Vagina (tissue), 2 donors: ENCODE results near the gene PTPRN2. TPM values are rescaled to one million over a fixed set of nuclear protein-coding genes. Genes with fewer than 3 reads are reported as not detected.
"Not testable (repeated sequence)": the region's sequence is repeated elsewhere in the genome, so short reads cannot be mapped to it uniquely, and the experiment has no call there.

Experiments used
- DNase-seq, 2 donors: peaks; one replicate each; pipeline ENCODE4 v3.0.0-alpha.2; 2017; ENCODE audit errors: extremely low spot score in 2 of 2
- H3K27ac ChIP-seq: fragments of 200-600 bp; sonication (generic); one replicate; pipeline ENCODE4 v1.5.1; 2019
- H3K27me3 ChIP-seq: fragments of 200-600 bp; sonication (generic); one replicate; pipeline ENCODE4 v1.5.1; 2019
- H3K36me3 ChIP-seq, 2 donors: fragments of 200-600 bp; sonication (generic); one replicate each; pipeline ENCODE4 v1.5.1; 2017 to 2019
- H3K4me1 ChIP-seq: fragments of 200-600 bp; sonication (generic); one replicate; pipeline ENCODE4 v1.5.1; 2019
- H3K4me3 ChIP-seq, 2 donors: fragments of 200-600 bp; sonication (generic); 1 replicate in 1 of 2; 2 replicates in 1 of 2; pipeline ENCODE4 v1.5.1; 2016 to 2019
- H3K9me3 ChIP-seq: fragments of 200-600 bp; sonication (generic); one replicate; pipeline ENCODE4 v1.5.1; 2019
- CTCF ChIP-seq, 3 experiments: fragments of 450-650 bp in 2 of 3; fragments of 200-600 bp in 1 of 3; sonication (generic) in 1 of 3; IDR thresholded peaks; one replicate each; pipeline ENCODE4 v1.5.1; 2017 to 2019; ENCODE audit warnings: antibody characterized with exemption in 3 of 3, mild to moderate bottlenecking in 2 of 3, moderate library complexity in 2 of 3
- POLR2A ChIP-seq, 2 donors: fragments of 450-650 bp; IDR thresholded peaks; one replicate each; pipeline ENCODE4 v1.6.1; 2017; ENCODE audit warnings: antibody characterized with exemption in 2 of 2, mild to moderate bottlenecking in 2 of 2, moderate library complexity in 2 of 2
- POLR2AphosphoS5 ChIP-seq, 2 donors: sonication (generic); formaldehyde crosslinking; IDR thresholded peaks; one replicate each; pipeline ENCODE4 v1.9.0; 2017; ENCODE audit warnings: antibody characterized with exemption in 2 of 2, mild to moderate bottlenecking in 2 of 2, low read depth in 1 of 2; ENCODE audit not compliant: insufficient read depth in 1 of 2
- intact Hi-C: fragments of 100-400 bp; cut with DNase I; formaldehyde crosslinking; loops from one replicate; pipeline ENCODE4 v1.15.1; 2023
- total RNA-seq: library from RNA; depleted of rRNA; stranded (reverse); fragments of >200 nt; gene quantifications from one replicate; pipeline ENCODE4 v1.2.3, GENCODE V29; 2016

PTPRN2 gene
- total RNA-seq, 1 donor from 2014 or later, result 7.4 TPM

GRCh38 chr7:157734676-157735640, 852.7 kb downstream of the PTPRN2 start:
- DNase-seq, result no peak
- Histone ChIP-seq H3K27ac (no peak overlapping the region), H3K36me3 (no peaks in the 10 kb centered on the region), H3K9me3 (no peaks in the 10 kb centered on the region), H3K27me3 (no peaks in the 10 kb centered on the region), H3K4me3 (no peak overlapping the region), H3K4me1 (no peaks in the 10 kb centered on the region)
- intact Hi-C loops, result no loop called here
- TF ChIP-seq CTCF (IDR thresholded peaks at IDR 0.05), result no peak
- TF ChIP-seq POLR2A (IDR thresholded peaks at IDR 0.05), result no peak
- no peak for TF ChIP-seq POLR2AphosphoS5 (IDR thresholded peaks at IDR 0.05; ENCODE audit: insufficient read depth in 1 of 2, low read depth in 1 of 2)

GRCh38 chr7:157733760-157734395, 853.7 kb downstream of the PTPRN2 start:
- H3K4me1 ChIP-seq, DNase-seq, H3K4me3 ChIP-seq, intact Hi-C loops, H3K27ac ChIP-seq, H3K36me3 ChIP-seq, H3K27me3 ChIP-seq, H3K9me3 ChIP-seq: not testable (repeated sequence)

GRCh38 chr7:157731126-157731525, 856.5 kb downstream of the PTPRN2 start:
- H3K36me3 ChIP-seq, result no peaks in the 10 kb centered on the region
- no peaks in the 10 kb centered on the region for H3K9me3 ChIP-seq
- intact Hi-C loops, result no loop called here
- no peaks in the 10 kb centered on the region for H3K4me1 ChIP-seq
- H3K4me3 ChIP-seq, result no peak overlapping the region
- no peaks in the 10 kb centered on the region for H3K27me3 ChIP-seq
- no peak overlapping the region for H3K27ac ChIP-seq
- DNase-seq, result no peak
- no peak for TF ChIP-seq POLR2A (IDR thresholded peaks at IDR 0.05)
- TF ChIP-seq POLR2AphosphoS5 (IDR thresholded peaks at IDR 0.05; ENCODE audit: insufficient read depth in 1 of 2, low read depth in 1 of 2), result no peak
- no peak for TF ChIP-seq CTCF (IDR thresholded peaks at IDR 0.05)

- intact Hi-C loops, result no loop called here
These were observed 857.0 kb downstream of the PTPRN2 start for GRCh38 chr7:157730614-157731013.

GRCh38 chr7:157729566-157729965, 858.1 kb downstream of the PTPRN2 start:
- Histone ChIP-seq H3K9me3 (no peaks in the 10 kb centered on the region), H3K4me3 (no peak overlapping the region), H3K36me3 (no peaks in the 10 kb centered on the region), H3K27me3 (no peaks in the 10 kb centered on the region), H3K27ac (no peak overlapping the region), H3K4me1 (no peaks in the 10 kb centered on the region)
- no peak for TF ChIP-seq CTCF (IDR thresholded peaks at IDR 0.05)
- TF ChIP-seq POLR2A (IDR thresholded peaks at IDR 0.05), result no peak
- TF ChIP-seq POLR2AphosphoS5 (IDR thresholded peaks at IDR 0.05; ENCODE audit: insufficient read depth in 1 of 2, low read depth in 1 of 2), result no peak
- no peak for DNase-seq
- intact Hi-C loops, result no loop called here

More at GRCh38 chr7:157730614-157731013, 857.0 kb downstream of the PTPRN2 start:
- no peak for DNase-seq
- TF ChIP-seq POLR2A (IDR thresholded peaks at IDR 0.05), result no peak
- TF ChIP-seq POLR2AphosphoS5 (IDR thresholded peaks at IDR 0.05; ENCODE audit: insufficient read depth in 1 of 2, low read depth in 1 of 2), result no peak
- TF ChIP-seq CTCF (IDR thresholded peaks at IDR 0.05), result no peak
- Histone ChIP-seq H3K4me3 (no peak overlapping the region), H3K27me3 (no peaks in the 10 kb centered on the region), H3K36me3 (no peaks in the 10 kb centered on the region), H3K4me1 (no peaks in the 10 kb centered on the region), H3K9me3 (no peaks in the 10 kb centered on the region), H3K27ac (no peak overlapping the region)
